HEK293T (cell line): ENCODE measurements around the gene SYCN.

ENCODE experiments used
- ARNT ChIP-seq: fragments of 450-650 bp; IDR thresholded peaks from 2 replicates; pipeline ENCODE4 v1.6.1; 2017; ENCODE audit warnings: mild to moderate bottlenecking
- BHLHE40 ChIP-seq: fragments of 450-650 bp; IDR thresholded peaks from 2 replicates; pipeline ENCODE4 v1.6.1; 2016; ENCODE audit warnings: mild to moderate bottlenecking, moderate library complexity, borderline replicate concordance
- CTBP1 ChIP-seq: fragments of 450-650 bp; IDR thresholded peaks from 2 replicates; pipeline ENCODE4 v1.6.1; 2016; ENCODE audit warnings: borderline replicate concordance
- ELF4 ChIP-seq: fragments of 450-650 bp; IDR thresholded peaks from 2 replicates; pipeline ENCODE4 v1.6.1; 2017; ENCODE audit warnings: antibody characterized with exemption
- FOXK2 ChIP-seq: fragments of 450-650 bp; IDR thresholded peaks from 2 replicates; pipeline ENCODE4 v1.6.1; 2016; ENCODE audit warnings: mild to moderate bottlenecking
- FOXM1 ChIP-seq: fragments of 450-650 bp; IDR thresholded peaks from 2 replicates; pipeline ENCODE4 v1.6.1; 2017; ENCODE audit warnings: mild to moderate bottlenecking, borderline replicate concordance
- L3MBTL2 ChIP-seq: fragments of 450-650 bp; conservative IDR thresholded peaks from 2 replicates; pipeline ENCODE4 v1.6.1; 2016; ENCODE audit warnings: mild to moderate bottlenecking
- NFRKB ChIP-seq: fragments of 450-650 bp; IDR thresholded peaks from 2 replicates; pipeline ENCODE4 v1.6.1; 2016; ENCODE audit warnings: mild to moderate bottlenecking, moderate library complexity
- SP1 ChIP-seq: fragments of 450-650 bp; IDR thresholded peaks from 2 replicates; pipeline ENCODE4 v1.6.1; 2017
- SUZ12 ChIP-seq: fragments of 450-650 bp; IDR thresholded peaks from 2 replicates; pipeline ENCODE4 v1.6.1; 2016; ENCODE audit warnings: mild to moderate bottlenecking
- ZNF384 ChIP-seq: fragments of 450-650 bp; IDR thresholded peaks from 2 replicates; pipeline ENCODE4 v1.6.1; 2016

GRCh38 chr19:39172700-39173501 is 31.2 kb downstream of the SYCN start:
- TF ChIP-seq NFRKB, result no peak
- no peak for TF ChIP-seq FOXK2
- TF ChIP-seq BHLHE40, result no peak
- TF ChIP-seq ZNF384, result no peak
- no peak for TF ChIP-seq SP1
- no peak for TF ChIP-seq ELF4
- no peak for TF ChIP-seq FOXM1
- no peak for TF ChIP-seq L3MBTL2
- TF ChIP-seq ARNT, result no peak
- no peak for TF ChIP-seq SUZ12
- TF ChIP-seq CTBP1, result no peak
